ENCODE results near the gene ZNF22.
A peak's percentile ranks its signal among the peaks of the same experiment; 100 is the strongest.

ZNF22 gene

GRCh38 chr10:44995914-44996669 lies 4.6 kb upstream of the ZNF22 start:
- H2BK15ac ChIP-seq (replicated peaks; ENCODE audit: low read depth), result no peak overlapping the region
- H2BK5ac ChIP-seq (ENCODE audit: low read length), result no peak overlapping the region
- H3K27me3 ChIP-seq (ENCODE audit: insufficient read depth, low read length, poor library complexity), result no peaks in the 10 kb centered on the region
- no peak overlapping the region for H3K9ac ChIP-seq (ENCODE audit: low read length)
- H2BK120ac ChIP-seq (ENCODE audit: low read depth, low read length), result no peak overlapping the region
- H3K4me2 ChIP-seq (ENCODE audit: low read length), result no peak overlapping the region
- H4K5ac ChIP-seq (ENCODE audit: low read length), result no peak overlapping the region
- H3K4me1 ChIP-seq (ENCODE audit: control insufficient read depth, low read depth, low read length), result peaks cover 3% of the 10 kb centered on the region
- H2AK5ac ChIP-seq (ENCODE audit: low read length), result no peak overlapping the region
- H3K79me1 ChIP-seq (ENCODE audit: low read length), result no peaks in the 10 kb centered on the region
- DNase-seq, result no peak
- no peak overlapping the region for H3K4ac ChIP-seq (ENCODE audit: low read depth, low read length)
- no peaks in the 10 kb centered on the region for H3K36me3 ChIP-seq (ENCODE audit: control insufficient read depth, insufficient read depth, low read length)
- no peak overlapping the region for H3K56ac ChIP-seq (ENCODE audit: low read length)
- no peak overlapping the region for H3K27ac ChIP-seq (ENCODE audit: low read depth, low read length)
- H3K23ac ChIP-seq (ENCODE audit: low read length), result no peak overlapping the region
- WGBS (ENCODE audit: extremely low coverage, insufficient coverage, low lambda C conversion rate), result no CpG with 5 or more reads among the region's 9 CpGs
- H3K18ac ChIP-seq (ENCODE audit: low read length), result no peak overlapping the region
- H3K4me3 ChIP-seq (ENCODE audit: low read length), result no peak overlapping the region
- no peak overlapping the region for H4K8ac ChIP-seq (ENCODE audit: low read depth, low read length)
- no peaks in the 10 kb centered on the region for H3K79me2 ChIP-seq (ENCODE audit: control insufficient read depth, insufficient read depth, low read length)

GRCh38 chr10:44997105-44997748 lies 3.5 kb upstream of the ZNF22 start:
- Histone ChIP-seq H3K9ac (ENCODE audit: low read length) (no peak overlapping the region), H3K79me1 (ENCODE audit: low read length) (peaks cover 2% of the 10 kb centered on the region), H3K56ac (ENCODE audit: low read length) (no peak overlapping the region), H3K4ac (ENCODE audit: low read depth, low read length) (no peak overlapping the region), H2BK120ac (ENCODE audit: low read depth, low read length) (no peak overlapping the region), H4K5ac (ENCODE audit: low read length) (no peak overlapping the region), H3K23ac (ENCODE audit: low read length) (no peak overlapping the region), H2BK5ac (ENCODE audit: low read length) (no peak overlapping the region), H3K4me3 (ENCODE audit: low read length) (no peak overlapping the region), H4K8ac (ENCODE audit: low read depth, low read length) (no peak overlapping the region), H3K4me1 (ENCODE audit: control insufficient read depth, low read depth, low read length) (peaks cover 3% of the 10 kb centered on the region), H3K4me2 (ENCODE audit: low read length) (no peak overlapping the region), H3K36me3 (ENCODE audit: control insufficient read depth, insufficient read depth, low read length) (no peaks in the 10 kb centered on the region), H3K27me3 (ENCODE audit: insufficient read depth, low read length, poor library complexity) (no peaks in the 10 kb centered on the region), H3K18ac (ENCODE audit: low read length) (no peak overlapping the region), H3K79me2 (ENCODE audit: control insufficient read depth, insufficient read depth, low read length) (peaks cover 7% of the 10 kb centered on the region), H2BK15ac (replicated peaks; ENCODE audit: low read depth) (no peak overlapping the region), H3K27ac (ENCODE audit: low read depth, low read length) (no peak overlapping the region), H2AK5ac (ENCODE audit: low read length) (no peak overlapping the region)
- WGBS (ENCODE audit: extremely low coverage, insufficient coverage, low lambda C conversion rate), result no CpG with 5 or more reads among the region's 6 CpGs
- no peak for DNase-seq

- Histone ChIP-seq H2BK5ac (ENCODE audit: low read length) (no peak overlapping the region), H3K4ac (ENCODE audit: low read depth, low read length) (no peak overlapping the region), H3K9ac (ENCODE audit: low read length) (no peak overlapping the region), H4K5ac (ENCODE audit: low read length) (no peak overlapping the region), H3K56ac (ENCODE audit: low read length) (peak overlapping the region; percentile 34), H3K27me3 (ENCODE audit: insufficient read depth, low read length, poor library complexity) (no peaks in the 10 kb centered on the region), H2AK5ac (ENCODE audit: low read length) (no peak overlapping the region), H3K79me2 (ENCODE audit: control insufficient read depth, insufficient read depth, low read length) (peaks cover 8% of the 10 kb centered on the region), H4K8ac (ENCODE audit: low read depth, low read length) (no peak overlapping the region), H2BK15ac (replicated peaks; ENCODE audit: low read depth) (no peak overlapping the region), H3K36me3 (ENCODE audit: control insufficient read depth, insufficient read depth, low read length) (no peaks in the 10 kb centered on the region), H3K4me1 (ENCODE audit: control insufficient read depth, low read depth, low read length) (peaks cover 3% of the 10 kb centered on the region), H3K23ac (ENCODE audit: low read length) (no peak overlapping the region), H3K4me2 (ENCODE audit: low read length) (no peak overlapping the region), H3K18ac (ENCODE audit: low read length) (no peak overlapping the region), H2BK120ac (ENCODE audit: low read depth, low read length) (no peak overlapping the region), H3K79me1 (ENCODE audit: low read length) (peaks cover 2% of the 10 kb centered on the region), H3K4me3 (ENCODE audit: low read length) (no peak overlapping the region), H3K27ac (ENCODE audit: low read depth, low read length) (no peak overlapping the region)
- no CpG with 5 or more reads among the region's 6 CpGs for WGBS (ENCODE audit: extremely low coverage, insufficient coverage, low lambda C conversion rate)
- DNase-seq, result no peak
Measured at GRCh38 chr10:44998146-44998631, 2.5 kb upstream of the ZNF22 start.

- H3K27me3 ChIP-seq (ENCODE audit: insufficient read depth, low read length, poor library complexity), result no peaks in the 10 kb centered on the region
- H3K79me1 ChIP-seq (ENCODE audit: low read length), result peaks cover 6% of the 10 kb centered on the region
- DNase-seq, result peak; percentile 54
- H2BK15ac ChIP-seq (replicated peaks; ENCODE audit: low read depth), result no peak overlapping the region
- H3K18ac ChIP-seq (ENCODE audit: low read length), result peak overlapping the region; percentile 73
- no peak overlapping the region for H3K23ac ChIP-seq (ENCODE audit: low read length)
- H3K36me3 ChIP-seq (ENCODE audit: control insufficient read depth, insufficient read depth, low read length), result no peaks in the 10 kb centered on the region
- peak overlapping the region; percentile 19 for H3K56ac ChIP-seq (ENCODE audit: low read length)
- H4K5ac ChIP-seq (ENCODE audit: low read length), result peak overlapping the region; percentile 64
- H3K4ac ChIP-seq (ENCODE audit: low read depth, low read length), result peak overlapping the region; percentile 22
- H4K8ac ChIP-seq (ENCODE audit: low read depth, low read length), result no peak overlapping the region
- peak overlapping the region; percentile 64 for H2BK120ac ChIP-seq (ENCODE audit: low read depth, low read length)
- peak overlapping the region; percentile 6 for H3K27ac ChIP-seq (ENCODE audit: low read depth, low read length)
- no peak overlapping the region for H2BK5ac ChIP-seq (ENCODE audit: low read length)
- peak overlapping the region; percentile 23 for H3K9ac ChIP-seq (ENCODE audit: low read length)
- no peak overlapping the region for H2AK5ac ChIP-seq (ENCODE audit: low read length)
- H3K4me3 ChIP-seq (ENCODE audit: low read length), result no peak overlapping the region
- H3K4me2 ChIP-seq (ENCODE audit: low read length), result peak overlapping the region; percentile 0
- no CpG with 5 or more reads among the region's 12 CpGs for WGBS (ENCODE audit: extremely low coverage, insufficient coverage, low lambda C conversion rate)
- peaks cover 3% of the 10 kb centered on the region for H3K4me1 ChIP-seq (ENCODE audit: control insufficient read depth, low read depth, low read length)
- peaks cover 13% of the 10 kb centered on the region for H3K79me2 ChIP-seq (ENCODE audit: control insufficient read depth, insufficient read depth, low read length)
Measured at GRCh38 chr10:45000138-45000751, 478 bp upstream of the ZNF22 start.

- Histone ChIP-seq H3K23ac (ENCODE audit: low read length) (no peak overlapping the region), H4K8ac (ENCODE audit: low read depth, low read length) (peak overlapping the region; percentile 82), H3K4me1 (ENCODE audit: control insufficient read depth, low read depth, low read length) (peaks cover 3% of the 10 kb centered on the region), H2BK5ac (ENCODE audit: low read length) (no peak overlapping the region), H3K79me2 (ENCODE audit: control insufficient read depth, insufficient read depth, low read length) (peaks cover 13% of the 10 kb centered on the region), H3K79me1 (ENCODE audit: low read length) (peaks cover 6% of the 10 kb centered on the region), H3K4ac (ENCODE audit: low read depth, low read length) (peak overlapping the region; percentile 89), H3K4me3 (ENCODE audit: low read length) (peak overlapping the region; percentile 93), H3K27ac (ENCODE audit: low read depth, low read length) (peak overlapping the region; percentile 45), H3K9ac (ENCODE audit: low read length) (peak overlapping the region; percentile 93), H3K36me3 (ENCODE audit: control insufficient read depth, insufficient read depth, low read length) (no peaks in the 10 kb centered on the region), H3K4me2 (ENCODE audit: low read length) (peak overlapping the region; percentile 93), H4K5ac (ENCODE audit: low read length) (no peak overlapping the region), H3K56ac (ENCODE audit: low read length) (peak overlapping the region; percentile 97), H3K18ac (ENCODE audit: low read length) (peak overlapping the region; percentile 73), H2BK120ac (ENCODE audit: low read depth, low read length) (no peak overlapping the region), H3K27me3 (ENCODE audit: insufficient read depth, low read length, poor library complexity) (no peaks in the 10 kb centered on the region), H2AK5ac (ENCODE audit: low read length) (no peak overlapping the region), H2BK15ac (replicated peaks; ENCODE audit: low read depth) (no peak overlapping the region)
- peak; percentile 69 for DNase-seq
- WGBS (ENCODE audit: extremely low coverage, insufficient coverage, low lambda C conversion rate), result no CpG with 5 or more reads among the region's 13 CpGs
Measured at GRCh38 chr10:45001381-45002148, 842 bp downstream of the ZNF22 start.
